Fibroblast of peridontal ligament (primary cell): ENCODE data around the gene ELAC1.
"Not testable (repeated sequence)": the region's sequence is repeated elsewhere in the genome, so short reads cannot be mapped to it uniquely, and the experiment has no call there.

Experiments used
- DNase-seq: peaks from one replicate; pipeline ENCODE4 v3.0.0-alpha.2; 2010; ENCODE audit errors: extremely low read depth

ELAC1 gene

GRCh38 chr18:50972404-50972803 is 4.6 kb downstream of the ELAC1 start:
- not testable (repeated sequence) for DNase-seq

DNA sequence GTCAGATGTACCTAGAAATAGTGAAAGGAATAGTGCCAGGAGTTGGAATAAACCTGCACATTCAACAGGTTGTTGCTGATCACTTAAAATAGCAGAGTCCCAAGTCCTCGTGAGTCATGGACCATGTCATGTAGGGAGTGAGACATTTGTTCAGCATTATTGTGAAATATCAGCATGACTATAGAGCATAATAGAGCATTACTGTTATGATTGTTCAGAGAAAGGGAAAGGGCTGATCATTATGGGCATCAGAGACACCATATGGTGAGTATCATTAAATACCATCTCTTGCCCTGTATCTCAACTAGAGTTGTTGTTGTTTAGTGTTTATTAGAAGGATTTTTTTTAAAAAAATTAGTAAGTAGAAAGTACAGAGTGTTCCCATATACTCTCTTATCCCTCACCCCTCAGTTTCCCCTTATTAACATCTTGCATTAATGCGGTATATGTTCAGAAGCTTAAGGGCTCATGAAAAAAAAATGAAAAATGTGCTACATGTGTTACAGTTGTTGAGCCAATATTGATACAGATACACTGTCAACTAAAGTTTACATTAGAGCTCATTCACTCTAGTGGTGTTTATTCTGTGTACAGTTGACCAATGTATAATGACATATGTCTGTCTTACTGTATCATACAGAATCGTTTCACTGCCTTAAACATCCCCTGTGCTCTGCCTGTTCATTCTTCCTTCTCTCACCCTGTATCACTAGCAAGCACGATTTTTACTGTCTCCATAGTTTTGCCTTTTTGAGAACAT is 5.7 kb downstream of the ELAC1 start:
- peak; percentile 54 for DNase-seq

GRCh38 chr18:50977037-50977760 is 9.4 kb downstream of the ELAC1 start:
- DNase-seq: no peak

GRCh38 chr18:50981381-50981780 is 13.5 kb downstream of the ELAC1 start:
- no peak for DNase-seq

- DNase-seq: no peak
Observed at GRCh38 chr18:50982086-50982801, 14.4 kb downstream of the ELAC1 start.

GRCh38 chr18:50982802-50983179 is 15.0 kb downstream of the ELAC1 start:
- DNase-seq: peak; percentile 15

GRCh38 chr18:50986360-50987087 is 18.7 kb downstream of the ELAC1 start:
- peak; percentile 55 for DNase-seq

- DNase-seq: peak; percentile 8
Observed at GRCh38 chr18:50987261-50987660, 19.4 kb downstream of the ELAC1 start.

GRCh38 chr18:50989711-50990110 is 21.9 kb downstream of the ELAC1 start:
- no peak for DNase-seq

GRCh38 chr18:50992351-50992762 is 24.5 kb downstream of the ELAC1 start:
- no peak for DNase-seq

DNA sequence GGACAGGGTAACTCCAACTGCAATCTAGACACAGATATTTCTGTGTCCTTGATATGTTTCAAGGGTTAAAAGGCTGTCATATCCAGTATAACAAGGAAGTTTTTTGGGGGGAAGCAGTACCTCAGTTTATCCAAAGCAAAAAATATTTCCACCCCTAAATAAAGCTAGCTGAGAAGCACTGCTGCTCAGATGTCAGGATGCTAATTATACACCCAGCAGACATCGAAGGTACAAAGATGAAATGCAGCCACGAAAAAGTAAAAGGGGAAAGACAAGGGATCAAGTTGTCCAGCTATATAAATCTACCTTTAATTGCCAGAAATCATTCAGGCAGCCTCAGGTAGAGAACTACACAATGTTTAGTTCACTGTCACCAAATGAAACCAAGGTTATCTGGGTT is 26.2 kb downstream of the ELAC1 start:
- DNase-seq: no peak

DNA sequence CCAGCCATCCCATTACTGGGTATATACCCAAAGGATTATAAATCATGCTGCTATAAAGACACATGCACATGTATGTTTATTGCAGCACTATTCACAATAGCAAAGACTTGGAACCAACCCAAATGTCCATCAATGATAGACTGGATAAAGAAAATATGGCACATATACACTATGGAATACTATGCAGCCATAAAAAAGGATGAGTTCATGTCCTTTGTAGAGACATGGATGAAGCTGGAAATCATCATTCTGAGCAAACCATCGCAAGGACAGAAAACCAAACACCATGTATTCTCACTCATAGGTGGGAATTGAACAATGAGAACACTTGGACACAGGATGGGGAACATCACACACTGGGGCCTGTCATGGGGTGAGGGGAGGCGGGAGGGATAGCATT is 35.3 kb downstream of the ELAC1 start:
- not testable (repeated sequence) for DNase-seq

DNA sequence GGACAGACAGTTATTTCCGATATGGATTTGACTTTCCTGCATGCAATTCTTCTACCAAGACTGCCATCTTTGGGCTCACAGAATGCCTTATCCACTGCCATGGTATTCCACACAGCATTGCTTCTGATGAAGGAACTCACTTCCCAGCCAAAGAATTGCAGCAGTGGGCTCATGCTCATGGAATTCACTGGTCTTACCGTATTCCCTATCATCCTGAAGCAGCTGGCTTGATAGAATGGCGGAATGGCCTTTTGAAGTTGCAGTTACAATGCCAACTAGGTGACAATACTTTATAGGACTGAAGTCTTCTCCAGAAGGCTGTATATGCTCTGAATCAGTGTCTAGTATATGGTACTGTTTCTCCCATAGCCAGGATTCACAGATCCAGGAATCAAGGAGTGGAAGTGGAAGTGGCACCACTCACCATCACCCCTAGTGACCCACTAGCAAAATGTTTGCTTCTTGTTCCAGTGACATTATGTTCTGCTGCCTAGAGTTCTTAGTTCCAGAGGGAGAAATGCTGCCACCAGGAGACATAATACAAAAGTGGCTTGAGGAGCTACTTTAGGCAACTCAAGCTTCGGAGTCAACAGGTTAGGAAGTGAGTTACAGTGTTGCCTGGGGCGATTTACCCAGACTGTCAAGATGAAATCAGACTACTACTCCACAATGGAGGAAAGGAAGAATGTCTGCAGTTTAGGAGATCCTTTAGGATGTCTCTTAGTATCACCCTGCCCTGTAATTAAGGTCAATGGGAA is 38.4 kb downstream of the ELAC1 start:
- no peak for DNase-seq

DNA sequence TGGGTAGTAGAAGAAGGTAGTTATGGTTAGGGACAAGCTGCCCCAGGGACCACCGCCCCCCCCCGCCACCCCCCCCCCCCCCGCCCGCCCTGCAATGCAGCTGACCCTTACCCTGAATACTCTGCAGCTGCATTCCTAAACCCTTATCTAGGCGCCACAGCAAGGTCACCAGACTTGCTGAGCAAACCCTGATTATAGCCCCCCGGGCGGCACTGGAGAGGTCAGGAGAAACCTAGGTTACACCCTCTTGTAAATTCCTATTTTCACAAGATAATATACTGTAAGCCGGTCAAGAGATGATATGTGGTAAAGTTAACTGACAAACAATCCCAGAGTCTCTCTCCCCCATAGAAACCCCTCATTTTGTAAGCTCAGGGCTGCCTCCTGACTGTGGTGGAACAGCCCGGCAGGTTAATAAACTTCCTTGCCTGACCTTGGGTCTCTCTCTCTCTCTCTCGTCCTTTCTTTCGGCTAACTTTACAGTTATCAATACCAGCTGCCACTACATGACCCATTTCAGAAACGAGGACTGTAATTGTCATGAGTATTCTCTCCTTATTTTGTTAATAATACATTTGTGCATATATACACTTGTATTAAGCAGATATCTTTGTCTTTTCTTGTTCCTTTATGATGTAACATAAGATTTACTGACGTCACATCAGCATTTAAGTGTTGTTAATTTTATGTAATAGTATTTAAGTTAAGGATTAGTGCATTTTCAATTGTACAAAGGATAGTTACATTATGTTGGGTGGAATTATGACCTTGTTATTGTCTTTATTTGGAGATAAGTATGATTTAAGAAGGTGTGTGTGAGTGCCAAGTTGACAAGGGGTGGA is 39.3 kb downstream of the ELAC1 start:
- DNase-seq: no peak

GRCh38 chr18:51007790-51008139 is 39.9 kb downstream of the ELAC1 start:
- DNase-seq: no peak

DNA sequence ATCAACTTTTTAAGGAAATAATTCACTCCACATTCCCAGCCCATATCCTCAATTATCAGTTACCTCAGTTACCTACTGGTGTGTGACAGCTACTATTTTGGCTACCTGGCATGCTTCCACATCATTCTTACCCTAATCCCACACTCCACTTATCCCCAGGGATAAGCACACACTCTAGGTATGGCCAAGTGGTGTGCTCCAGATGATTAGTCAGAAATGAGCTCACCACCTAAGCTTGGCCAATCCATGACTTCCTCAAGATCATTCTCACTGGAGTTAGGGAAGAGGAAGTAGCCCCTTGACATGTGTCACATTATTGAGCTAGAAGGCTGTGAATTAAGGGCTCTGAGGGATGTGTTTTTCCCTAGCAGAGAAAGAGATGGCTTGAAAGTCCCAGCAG is 41.2 kb downstream of the ELAC1 start:
- no peak for DNase-seq

GRCh38 chr18:51010218-51010617 is 42.4 kb downstream of the ELAC1 start:
- no peak for DNase-seq

DNA sequence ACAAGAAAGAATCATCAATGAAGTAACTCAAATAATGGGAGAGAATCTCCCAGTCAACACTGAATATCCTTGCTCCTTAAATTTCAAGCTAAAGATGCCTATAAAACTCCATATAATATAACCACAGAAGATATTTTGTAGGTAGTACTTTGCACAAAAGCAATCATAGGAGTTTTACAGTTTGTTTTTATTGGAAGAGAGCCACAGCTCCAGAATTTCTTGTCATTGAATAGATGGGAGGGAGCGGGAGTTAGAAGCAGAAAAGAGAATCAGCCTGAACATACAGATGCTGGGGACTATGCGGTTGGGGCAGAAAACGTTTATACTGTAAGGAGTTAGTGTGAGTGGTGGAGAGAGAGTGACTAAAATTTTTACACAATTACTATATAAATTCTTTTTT is 43.9 kb downstream of the ELAC1 start:
- DNase-seq: no peak

DNA sequence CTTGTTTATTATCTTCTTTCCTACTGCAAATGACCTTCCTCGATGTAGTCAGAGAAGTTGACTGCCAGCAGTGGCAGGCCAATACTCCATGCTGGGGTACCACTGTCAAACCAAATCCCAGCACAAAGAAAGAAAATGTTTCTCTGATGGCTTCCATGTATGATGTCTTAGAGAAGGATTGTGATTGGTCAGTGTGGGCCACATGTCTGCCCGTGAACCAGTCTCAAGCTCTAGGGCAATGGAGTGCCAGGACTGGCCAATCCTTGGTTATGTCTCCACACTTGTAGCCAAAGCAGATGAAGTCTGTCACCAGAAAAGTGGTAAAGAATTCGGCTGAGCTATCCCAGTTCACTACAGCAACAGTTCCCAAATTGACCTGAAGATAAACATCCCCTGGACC is 44.6 kb downstream of the ELAC1 start:
- DNase-seq: no peak

DNA sequence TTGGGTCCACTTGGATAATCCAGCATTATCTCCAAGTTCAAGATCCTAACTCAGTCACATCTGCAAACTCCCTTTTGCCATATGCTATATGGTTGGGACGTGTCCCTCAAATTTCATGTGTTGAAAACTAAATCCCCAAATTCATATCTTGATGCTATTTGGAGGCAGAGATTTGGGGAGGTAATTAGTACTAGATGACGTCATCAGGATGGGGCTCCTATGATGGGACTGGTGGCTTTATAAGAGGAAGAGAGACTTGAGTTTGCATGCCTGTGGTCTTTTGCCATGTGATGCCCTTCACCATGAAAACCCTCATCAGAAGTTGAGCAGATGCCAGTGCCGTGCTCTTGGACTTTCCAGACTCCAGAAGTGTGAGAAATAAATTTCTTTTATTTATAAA is 45.4 kb downstream of the ELAC1 start:
- DNase-seq: no peak
